SU-DHL-6 (cell line): Measurements from ENCODE around the gene TUBAL3.

Experiments used
- H2AFZ ChIP-seq: fragments of 200-600 bp; sonication (generic); 2 replicates; pipeline ENCODE4 v1.6.1; 2014; ENCODE audit warnings: low read depth, mild to moderate bottlenecking, moderate library complexity, mixed read lengths, antibody characterized with exemption, low read length; ENCODE audit not compliant: severe bottlenecking
- H3F3A ChIP-seq: fragments of 200-600 bp; shearing (Covaris generic); 2 replicates; pipeline ENCODE4 v1.6.0; 2016; ENCODE audit warnings: antibody characterized with exemption, mild to moderate bottlenecking; ENCODE audit not compliant: insufficient read depth
- H3K27ac ChIP-seq: fragments of 200-600 bp; sonication (generic); 2 replicates; pipeline ENCODE4 v1.5.1; 2016; ENCODE audit warnings: low read depth, mild to moderate bottlenecking, low read length, moderate library complexity, mixed read lengths
- H3K27me3 ChIP-seq: fragments of 200-600 bp; sonication (generic), shearing (Covaris generic); 2 replicates; pipeline ENCODE4 v1.6.0; 2014; ENCODE audit warnings: mild to moderate bottlenecking, low read length
- H3K36me3 ChIP-seq: fragments of 200-600 bp; sonication (generic); 2 replicates; pipeline ENCODE4 v1.6.1; 2014; ENCODE audit warnings: mild to moderate bottlenecking, low read length, mixed read lengths
- H3K4me2 ChIP-seq: fragments of 300-600, 200-600 bp; shearing (Covaris generic), sonication (generic); 2 replicates; pipeline ENCODE4 v1.6.0; 2014; ENCODE audit warnings: low read length, low read depth, mild to moderate bottlenecking; ENCODE audit not compliant: poor library complexity, severe bottlenecking
- H3K4me3 ChIP-seq: fragments of 200-600 bp; sonication (generic); 2 replicates; pipeline ENCODE4 v1.5.1; 2014; ENCODE audit warnings: antibody characterized with exemption, low read length, mild to moderate bottlenecking, mixed read lengths; ENCODE audit not compliant: insufficient read depth, poor library complexity, severe bottlenecking
- H3K79me2 ChIP-seq: fragments of 200-600 bp; sonication (generic); 2 replicates; pipeline ENCODE4 v1.6.1; 2014; ENCODE audit warnings: mild to moderate bottlenecking, low read length, moderate library complexity; ENCODE audit not compliant: insufficient read depth
- H3K9ac ChIP-seq: fragments of 200-600 bp; sonication (generic); 2 replicates; pipeline ENCODE4 v1.7.0; 2014; ENCODE audit warnings: mild to moderate bottlenecking, low read length
- H3K9me2 ChIP-seq: fragments of 200-600 bp; sonication (generic); replicated peaks from 2 replicates; pipeline ENCODE4 v1.6.1; 2014; ENCODE audit warnings: low read length; ENCODE audit not compliant: insufficient read depth
- H3K9me3 ChIP-seq: fragments of 200-600 bp; sonication (generic); 2 replicates; pipeline ENCODE4 v1.6.1; 2014; ENCODE audit warnings: low read length, mixed read lengths; ENCODE audit not compliant: insufficient read depth
- H4K20me1 ChIP-seq: fragments of 200-600 bp; sonication (generic); 2 replicates; pipeline ENCODE4 v1.6.1; 2014; ENCODE audit warnings: low read depth, mild to moderate bottlenecking, antibody characterized with exemption, low read length, moderate library complexity, mixed read lengths
- EZH2phosphoT487 ChIP-seq: fragments of 200-600 bp; sonication (generic), shearing (Covaris generic); conservative IDR thresholded peaks from 2 replicates; pipeline ENCODE4 v1.6.1; 2018; ENCODE audit warnings: mild to moderate bottlenecking, antibody characterized with exemption, low read length, moderate library complexity, mixed read lengths
- TF ChIP-seq, protein P1 (sequence below): fragments of 200-600 bp; sonication (generic); IDR thresholded peaks from one replicate; pipeline ENCODE4 v1.5.1; 2017; ENCODE audit warnings: antibody characterized with exemption, mild to moderate bottlenecking, low read length, moderate library complexity; ENCODE audit not compliant: insufficient read depth, poor library complexity, severe bottlenecking

TUBAL3 gene

DNA sequence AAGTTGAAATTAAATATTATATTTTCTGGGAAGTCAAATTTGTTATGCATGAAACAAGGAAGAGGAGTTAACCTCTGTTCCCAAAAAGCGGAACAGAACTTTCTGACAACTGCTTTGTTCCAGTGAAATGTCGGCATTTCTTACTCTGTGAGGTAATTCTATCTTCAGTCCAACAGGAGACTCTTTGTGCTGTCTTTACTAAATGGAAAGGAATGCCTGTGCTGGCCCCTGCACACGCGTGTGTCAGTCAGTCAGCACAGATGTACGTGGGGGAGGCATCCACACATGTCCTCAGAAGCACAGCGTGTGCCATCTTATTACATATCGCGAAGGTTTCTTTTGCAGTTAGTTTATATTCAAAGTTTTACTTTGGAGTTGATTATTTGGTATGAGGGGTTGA, 45.2 kb upstream of the TUBAL3 start:
- Histone ChIP-seq H3K27ac (no peak overlapping the region), H2AFZ (no peak overlapping the region), H3F3A (peaks cover 20% of the 10 kb centered on the region; the same call in 1 of the 2 replicates), H3K9ac (no peak overlapping the region), H3K4me2 (no peak overlapping the region), H3K27me3 (no peaks in the 10 kb centered on the region), H4K20me1 (no peaks in the 10 kb centered on the region), H3K36me3 (peaks cover 21% of the 10 kb centered on the region; the same call in 1 of the 2 replicates), H3K9me3 (no peaks in the 10 kb centered on the region), H3K4me3 (no peak overlapping the region), H3K79me2 (peaks cover 31% of the 10 kb centered on the region), H3K9me2 (no peaks in the 10 kb centered on the region)
- TF ChIP-seq, protein P1, sequence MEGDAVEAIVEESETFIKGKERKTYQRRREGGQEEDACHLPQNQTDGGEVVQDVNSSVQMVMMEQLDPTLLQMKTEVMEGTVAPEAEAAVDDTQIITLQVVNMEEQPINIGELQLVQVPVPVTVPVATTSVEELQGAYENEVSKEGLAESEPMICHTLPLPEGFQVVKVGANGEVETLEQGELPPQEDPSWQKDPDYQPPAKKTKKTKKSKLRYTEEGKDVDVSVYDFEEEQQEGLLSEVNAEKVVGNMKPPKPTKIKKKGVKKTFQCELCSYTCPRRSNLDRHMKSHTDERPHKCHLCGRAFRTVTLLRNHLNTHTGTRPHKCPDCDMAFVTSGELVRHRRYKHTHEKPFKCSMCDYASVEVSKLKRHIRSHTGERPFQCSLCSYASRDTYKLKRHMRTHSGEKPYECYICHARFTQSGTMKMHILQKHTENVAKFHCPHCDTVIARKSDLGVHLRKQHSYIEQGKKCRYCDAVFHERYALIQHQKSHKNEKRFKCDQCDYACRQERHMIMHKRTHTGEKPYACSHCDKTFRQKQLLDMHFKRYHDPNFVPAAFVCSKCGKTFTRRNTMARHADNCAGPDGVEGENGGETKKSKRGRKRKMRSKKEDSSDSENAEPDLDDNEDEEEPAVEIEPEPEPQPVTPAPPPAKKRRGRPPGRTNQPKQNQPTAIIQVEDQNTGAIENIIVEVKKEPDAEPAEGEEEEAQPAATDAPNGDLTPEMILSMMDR = no peak

DNA sequence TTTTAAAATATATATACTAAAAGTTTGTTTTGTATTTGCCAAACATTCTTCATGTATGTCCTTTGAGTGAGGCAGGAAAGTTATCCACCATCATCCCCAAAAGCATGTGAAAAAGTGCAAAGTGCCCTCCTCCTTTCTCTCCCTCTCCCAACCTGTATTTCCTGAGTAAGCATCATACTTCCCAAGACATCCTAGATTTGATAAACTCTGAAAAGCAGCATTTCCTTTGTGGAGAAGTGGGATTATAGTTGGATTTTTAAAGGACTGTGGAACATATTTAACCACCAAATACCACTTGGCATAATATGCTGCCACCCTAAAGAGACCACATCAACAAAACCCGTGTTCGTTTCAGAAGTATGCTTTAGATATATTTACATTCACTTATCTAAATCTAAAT, 44.6 kb upstream of the TUBAL3 start:
- Histone ChIP-seq H3K79me2 (peaks cover 31% of the 10 kb centered on the region), H3K27me3 (no peaks in the 10 kb centered on the region), H3K9ac (no peak overlapping the region), H3K9me3 (no peaks in the 10 kb centered on the region), H2AFZ (no peak overlapping the region), H4K20me1 (no peaks in the 10 kb centered on the region), H3K27ac (no peak overlapping the region), H3K4me3 (no peak overlapping the region), H3K9me2 (no peaks in the 10 kb centered on the region), H3K36me3 (peaks cover 18% of the 10 kb centered on the region; the same call in 1 of the 2 replicates), H3F3A (peaks cover 21% of the 10 kb centered on the region; the same call in 1 of the 2 replicates), H3K4me2 (no peak overlapping the region)
- TF ChIP-seq EZH2phosphoT487 = no peak
- TF ChIP-seq, protein P1 = no peak

DNA sequence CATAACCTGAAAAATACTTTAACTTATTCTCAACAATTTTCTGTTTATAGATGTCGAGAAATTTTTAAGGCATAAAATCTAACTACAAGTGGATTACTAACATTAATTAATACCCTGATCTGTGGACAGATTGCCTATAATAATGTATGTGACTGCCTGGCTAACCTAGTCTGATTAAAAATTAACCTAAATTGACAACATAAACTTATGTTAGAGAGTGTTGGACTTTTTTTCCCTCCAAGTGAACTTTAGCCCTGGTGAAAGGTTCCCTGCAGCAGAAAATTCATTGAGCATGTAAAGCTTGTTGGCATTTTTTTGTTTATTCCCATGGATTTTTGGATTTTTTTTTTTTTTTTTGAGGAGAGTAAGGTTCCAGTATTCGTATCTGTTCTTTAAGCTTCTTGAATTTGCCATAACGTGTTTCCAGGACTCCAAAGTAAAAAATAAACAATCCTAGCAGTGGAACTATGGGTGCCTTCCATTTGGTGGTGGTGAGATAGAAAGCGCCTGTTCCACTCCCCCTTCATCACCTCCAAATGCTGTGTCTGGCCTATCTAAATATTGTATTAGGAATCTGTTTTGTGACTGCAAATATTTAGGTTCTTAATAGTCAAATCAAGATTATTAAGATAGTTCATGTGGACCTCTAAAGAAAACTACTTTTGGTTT, 43.8 kb upstream of the TUBAL3 start:
- H3K27me3 ChIP-seq = no peaks in the 10 kb centered on the region
- H3K9me2 ChIP-seq = no peaks in the 10 kb centered on the region
- H4K20me1 ChIP-seq = no peaks in the 10 kb centered on the region
- H3K27ac ChIP-seq = no peak overlapping the region; the same call in 1 of the 2 replicates
- H3K79me2 ChIP-seq = peaks cover 31% of the 10 kb centered on the region
- H3F3A ChIP-seq = peaks cover 21% of the 10 kb centered on the region; the same call in 1 of the 2 replicates
- H3K36me3 ChIP-seq = peaks cover 23% of the 10 kb centered on the region; the same call in 1 of the 2 replicates
- no peaks in the 10 kb centered on the region for H3K9me3 ChIP-seq
- TF ChIP-seq EZH2phosphoT487 = no peak
- TF ChIP-seq, protein P1 = no peak
- 0 out of 2 replicates have a peak overlapping the region, but pooled peaks have one; percentile 65 for H3K9ac ChIP-seq
- peak overlapping the region; percentile 80 for H3K4me3 ChIP-seq
- H2AFZ ChIP-seq = no peak overlapping the region
- peak overlapping the region; percentile 99 for H3K4me2 ChIP-seq
